ENCODE measurements around the gene KCNH3. TPM values are rescaled to one million over a fixed set of nuclear protein-coding genes. Genes with fewer than 3 reads are reported as not detected.

Gene KCNH3
- total and polyA plus RNA-seq, 2 donors (not counting 3 experiments of a cell fraction or from before 2014, with no cell fraction given): 0.13 to 0.14 TPM

DNA sequence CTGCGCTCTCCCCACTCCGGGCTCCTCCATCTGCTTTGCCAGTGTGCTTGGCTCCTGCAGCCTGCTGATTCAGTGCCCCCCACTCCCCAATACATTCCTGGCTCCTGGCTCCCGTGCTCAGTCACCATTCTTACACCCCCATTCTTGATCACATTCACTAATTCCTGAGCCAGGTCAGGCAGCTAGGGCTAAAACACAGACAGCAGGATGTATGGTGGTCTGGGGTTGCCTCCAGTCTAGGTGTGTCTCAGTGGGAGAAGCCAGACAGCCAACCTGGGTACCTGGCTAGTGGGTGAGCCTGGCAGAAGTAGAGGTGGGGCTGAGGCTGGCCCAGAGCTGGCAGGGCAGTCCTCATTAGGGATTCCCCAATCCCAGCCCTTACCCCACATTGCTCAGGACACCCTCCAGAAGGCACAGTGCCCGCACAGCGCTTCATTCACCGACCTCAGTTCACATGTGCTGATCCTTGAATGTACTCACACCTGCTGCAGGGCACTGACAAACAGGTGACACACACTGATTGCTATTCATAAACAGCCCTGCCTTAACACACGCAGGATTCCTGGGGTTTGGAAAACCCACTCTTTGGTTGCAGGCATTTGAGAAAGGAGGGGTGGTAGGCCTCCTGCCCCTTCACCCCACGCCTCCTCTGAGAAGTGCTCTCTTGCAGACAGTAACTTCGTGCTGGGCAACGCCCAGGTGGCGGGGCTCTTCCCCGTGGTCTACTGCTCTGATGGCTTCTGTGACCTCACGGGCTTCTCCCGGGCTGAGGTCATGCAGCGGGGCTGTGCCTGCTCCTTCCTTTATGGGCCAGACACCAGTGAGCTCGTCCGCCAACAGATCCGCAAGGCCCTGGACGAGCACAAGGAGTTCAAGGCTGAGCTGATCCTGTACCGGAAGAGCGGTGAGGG lies 1.7 kb downstream of the KCNH3 start:
- no peaks in the 10 kb centered on the region for H3K9me1 ChIP-seq (replicated peaks; ENCODE audit: control insufficient read depth, extremely low read depth, insufficient read depth, low read length)
- ChIA-PET CTCF (interaction anchor here (1.0 to 1.7 kb wide), 4 partner anchors 22 to 182 kb away, joined by 3 to 6 read pairs (median 4); no protein-coding TSS in a partner anchor), POLR2A (no interaction called here)
- peaks cover 20 to 35% of the 10 kb centered on the region in 2 experiments for H3K27me3 ChIP-seq (ENCODE audit: control insufficient read depth in 2 of 2, insufficient read depth in 2 of 2, low read length in 2 of 2)
- FAIRE-seq (no peak), DNase-seq (ENCODE audit: low read depth, low spot score) (no peak)
- intact Hi-C loops (cut with micrococcal nuclease): no loop called here
- no peak overlapping the region for H3K27ac ChIP-seq (ENCODE audit: insufficient read depth, low read depth, low read length)
- no peak overlapping the region for H3K4me3 ChIP-seq (replicated peaks in 1 of 3; ENCODE audit: insufficient read depth in 1 of 3, low read depth in 1 of 3, low read length in 3 of 3)
- H3K9me3 ChIP-seq (replicated peaks; ENCODE audit: control insufficient read depth, insufficient read depth, low read length): no peaks in the 10 kb centered on the region
- H4K20me1 ChIP-seq (replicated peaks; ENCODE audit: control insufficient read depth, extremely low read depth, insufficient read depth, low read length): no peaks in the 10 kb centered on the region
- H3K79me2 ChIP-seq (ENCODE audit: control insufficient read depth, insufficient read depth, low read length): no peaks in the 10 kb centered on the region
- no peak overlapping the region for H3K9ac ChIP-seq (replicated peaks; ENCODE audit: extremely low read depth, insufficient read depth, low read length)
- peaks cover 8% of the 10 kb centered on the region for H3K4me1 ChIP-seq (ENCODE audit: control insufficient read depth, extremely low read depth, insufficient read depth, low read length)
- H2AFZ ChIP-seq (ENCODE audit: low read depth, low read length): no peak overlapping the region
- TF ChIP-seq POLR2AphosphoS5 (IDR thresholded peaks at IDR 0.05; ENCODE audit: insufficient read depth, low read depth, low read length) (no peak), EZH2 (IDR thresholded peaks at IDR 0.05; ENCODE audit: borderline replicate concordance, low read depth, low read length, severe bottlenecking) (no peak), MYC (IDR thresholded peaks at IDR 0.05; ENCODE audit: low read depth, low read length) (no peak), FOS (IDR thresholded peaks at IDR 0.05; ENCODE audit: borderline replicate concordance, insufficient read depth, low read length) (no peak), JUN (IDR thresholded peaks at IDR 0.05; ENCODE audit: borderline replicate concordance, insufficient read depth, insufficient read length, low read depth) (no peak), GATA2 (IDR thresholded peaks at IDR 0.05; ENCODE audit: insufficient read depth, insufficient read length, low read depth, low read length) (no peak), POLR2A (IDR thresholded peaks at IDR 0.05; ENCODE audit: low read depth, low read length) (no peak)
- TF ChIP-seq, protein P1, sequence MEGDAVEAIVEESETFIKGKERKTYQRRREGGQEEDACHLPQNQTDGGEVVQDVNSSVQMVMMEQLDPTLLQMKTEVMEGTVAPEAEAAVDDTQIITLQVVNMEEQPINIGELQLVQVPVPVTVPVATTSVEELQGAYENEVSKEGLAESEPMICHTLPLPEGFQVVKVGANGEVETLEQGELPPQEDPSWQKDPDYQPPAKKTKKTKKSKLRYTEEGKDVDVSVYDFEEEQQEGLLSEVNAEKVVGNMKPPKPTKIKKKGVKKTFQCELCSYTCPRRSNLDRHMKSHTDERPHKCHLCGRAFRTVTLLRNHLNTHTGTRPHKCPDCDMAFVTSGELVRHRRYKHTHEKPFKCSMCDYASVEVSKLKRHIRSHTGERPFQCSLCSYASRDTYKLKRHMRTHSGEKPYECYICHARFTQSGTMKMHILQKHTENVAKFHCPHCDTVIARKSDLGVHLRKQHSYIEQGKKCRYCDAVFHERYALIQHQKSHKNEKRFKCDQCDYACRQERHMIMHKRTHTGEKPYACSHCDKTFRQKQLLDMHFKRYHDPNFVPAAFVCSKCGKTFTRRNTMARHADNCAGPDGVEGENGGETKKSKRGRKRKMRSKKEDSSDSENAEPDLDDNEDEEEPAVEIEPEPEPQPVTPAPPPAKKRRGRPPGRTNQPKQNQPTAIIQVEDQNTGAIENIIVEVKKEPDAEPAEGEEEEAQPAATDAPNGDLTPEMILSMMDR (IDR thresholded peaks at IDR 0.05; ENCODE audit: extremely low read depth in 1 of 2, insufficient read depth in 1 of 2, low read depth in 1 of 2, low read length in 2 of 2): no peak
- TF ChIP-seq, protein P2, sequence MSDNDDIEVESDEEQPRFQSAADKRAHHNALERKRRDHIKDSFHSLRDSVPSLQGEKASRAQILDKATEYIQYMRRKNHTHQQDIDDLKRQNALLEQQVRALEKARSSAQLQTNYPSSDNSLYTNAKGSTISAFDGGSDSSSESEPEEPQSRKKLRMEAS (IDR thresholded peaks at IDR 0.05; ENCODE audit: insufficient read depth, insufficient read length): no peak
- H3K36me3 ChIP-seq (ENCODE audit: control insufficient read depth in 2 of 2, extremely low read depth in 1 of 2, insufficient read depth in 2 of 2, low read length in 2 of 2): no peaks in the 10 kb centered on the region
- no peak overlapping the region for H3K4me2 ChIP-seq (ENCODE audit: insufficient read depth, low read length)
- no TSS peak for BruUV-seq (replicated peaks)
- dilution Hi-C loops (cut with MboI; ENCODE audit: extremely low pct_ligation_motif_present, low sequenced_read_pairs): no loop called here

Measured in endothelial cell of umbilical vein (primary cell).